CD4-positive, alpha-beta T cell treated with Interleukin-10 for 1 hour (primary cell): ENCODE measurements around the gene FAM120A.

Experiments used
- DNase-seq: peaks from one replicate; pipeline ENCODE4 v3.0.0-alpha.2; 2020

FAM120A gene

GRCh38 chr9:93451849-93452709, 594 bp downstream of the FAM120A start:
- peak; percentile 38 for DNase-seq

DNA sequence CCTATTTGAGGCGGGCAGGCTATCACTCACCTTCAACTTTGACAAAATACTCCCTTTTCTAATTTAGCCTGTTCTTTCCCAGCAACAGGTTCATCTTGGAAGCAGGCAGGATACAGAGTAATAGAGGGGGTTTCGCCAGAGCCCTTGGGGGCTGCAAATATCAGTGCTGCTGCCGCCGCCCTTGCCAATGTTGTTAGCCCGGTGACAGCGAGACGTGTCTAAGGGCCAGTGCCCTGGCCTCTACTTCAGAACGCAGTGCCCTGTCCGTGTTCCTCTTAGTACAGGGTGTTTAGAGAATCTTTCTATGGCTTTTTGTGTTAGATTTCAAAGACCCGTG, 1.2 kb downstream of the FAM120A start:
- DNase-seq = no peak

DNA sequence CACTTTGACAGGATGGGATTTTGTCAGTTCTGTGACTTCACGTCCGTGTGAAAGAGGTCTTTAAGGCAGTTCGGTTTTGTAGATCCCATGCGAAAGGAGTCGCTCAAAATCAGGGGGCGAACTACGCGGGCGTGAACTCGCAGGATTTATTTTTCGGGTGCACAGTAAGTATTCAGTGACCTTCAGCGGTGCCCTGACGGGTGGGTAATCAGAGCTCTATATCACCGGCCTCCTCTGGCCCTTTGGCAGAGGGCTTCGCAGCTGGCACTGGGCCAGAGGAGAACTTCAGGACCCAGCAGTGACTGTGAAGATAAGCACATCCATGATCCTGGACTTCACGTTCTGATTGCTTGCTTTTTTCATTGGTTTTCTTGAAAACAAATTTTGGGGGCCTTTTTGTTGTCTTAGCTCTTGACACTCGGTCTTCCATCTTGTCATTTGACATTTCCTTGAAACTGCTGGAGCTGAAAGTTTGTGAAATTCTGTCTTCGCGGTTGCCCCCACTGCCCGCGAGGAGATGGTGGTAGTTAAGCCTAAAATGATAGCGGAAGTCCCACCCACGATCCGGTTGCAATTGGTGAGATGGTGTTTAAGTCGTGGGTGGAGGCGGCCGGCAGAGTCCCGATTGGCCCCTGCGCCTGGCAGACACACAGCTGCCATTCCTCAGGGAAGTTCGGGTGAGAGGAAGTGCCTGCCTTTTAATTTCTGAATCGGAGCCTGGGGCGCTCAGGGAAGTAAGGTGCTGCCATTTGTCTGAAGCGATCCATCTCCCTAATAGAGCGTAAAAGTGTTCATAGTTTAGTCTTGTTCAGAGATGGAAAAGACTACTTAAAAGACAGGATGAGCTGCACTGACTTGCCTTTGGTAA, 1.8 kb downstream of the FAM120A start, which contains the start of gene FAM120AOS:
FAM120AOS (minus strand) TSS at position 535 of the 868 bp plus-strand sequence. CDS start 872 bp downstream, outside the sequence.
- peak; percentile 86 for DNase-seq

DNA sequence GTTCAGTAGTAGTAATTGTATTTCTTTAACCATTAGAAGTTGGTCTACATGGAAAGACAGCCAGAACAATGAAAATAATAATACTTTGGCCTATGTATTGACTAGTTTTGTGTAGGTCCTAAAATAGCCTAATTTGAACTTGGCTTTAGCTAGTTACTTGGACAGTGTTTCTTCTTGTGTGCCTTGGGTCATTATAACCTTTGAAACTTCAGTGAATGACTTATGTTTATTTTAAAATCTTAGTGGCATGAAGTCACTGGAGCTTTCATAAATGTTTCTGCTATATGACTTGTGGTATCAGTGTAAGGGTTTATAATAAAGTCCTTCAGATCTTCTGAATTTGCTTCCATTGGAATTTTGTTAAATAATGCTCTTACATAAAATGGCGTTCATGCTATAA, 4.5 kb downstream of the FAM120A start:
- no peak for DNase-seq

- peak; percentile 23 for DNase-seq
Measured at GRCh38 chr9:93456504-93456903, 5.0 kb downstream of the FAM120A start.

DNA sequence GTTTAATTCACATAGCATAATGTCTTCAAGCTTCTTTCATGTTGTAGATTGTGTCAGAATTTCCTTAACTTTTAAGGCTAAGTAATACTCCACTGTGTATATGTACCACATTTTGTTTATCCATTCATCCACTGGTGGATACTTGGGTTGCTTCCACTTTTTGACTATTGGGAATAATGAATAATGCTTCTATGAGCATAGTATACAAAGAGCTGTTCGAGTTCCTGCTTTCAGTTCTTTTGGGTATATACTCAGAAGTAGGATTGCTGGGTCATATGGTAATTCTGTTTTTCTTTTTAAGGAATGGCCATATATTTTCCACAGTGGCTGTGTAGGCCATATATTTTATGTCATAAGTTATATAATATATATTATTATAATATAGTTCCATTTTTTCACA, 5.5 kb downstream of the FAM120A start:
- DNase-seq = no peak

- no peak for DNase-seq
Measured at GRCh38 chr9:93458712-93459111, 7.2 kb downstream of the FAM120A start.

DNA sequence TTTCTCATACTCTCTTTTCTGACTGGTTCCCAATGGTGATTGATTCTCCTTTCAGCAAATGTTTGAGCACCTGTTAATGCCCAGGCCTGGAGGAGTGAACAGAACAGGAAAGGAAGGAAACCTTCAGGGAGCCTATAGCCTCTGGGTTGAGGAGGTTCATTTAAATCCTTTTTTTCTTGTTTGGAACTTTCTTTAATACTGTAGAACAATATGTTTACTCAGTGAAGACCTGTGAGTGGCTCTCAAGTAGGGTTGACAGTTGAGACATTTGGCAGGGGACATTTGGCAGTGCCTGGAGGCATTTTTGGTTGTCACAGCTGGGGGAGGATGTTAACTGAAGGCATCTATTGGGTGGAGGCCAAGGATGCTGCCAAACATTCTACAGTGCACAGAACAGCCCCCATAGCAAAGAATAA, 8.0 kb downstream of the FAM120A start:
- DNase-seq = no peak

DNA sequence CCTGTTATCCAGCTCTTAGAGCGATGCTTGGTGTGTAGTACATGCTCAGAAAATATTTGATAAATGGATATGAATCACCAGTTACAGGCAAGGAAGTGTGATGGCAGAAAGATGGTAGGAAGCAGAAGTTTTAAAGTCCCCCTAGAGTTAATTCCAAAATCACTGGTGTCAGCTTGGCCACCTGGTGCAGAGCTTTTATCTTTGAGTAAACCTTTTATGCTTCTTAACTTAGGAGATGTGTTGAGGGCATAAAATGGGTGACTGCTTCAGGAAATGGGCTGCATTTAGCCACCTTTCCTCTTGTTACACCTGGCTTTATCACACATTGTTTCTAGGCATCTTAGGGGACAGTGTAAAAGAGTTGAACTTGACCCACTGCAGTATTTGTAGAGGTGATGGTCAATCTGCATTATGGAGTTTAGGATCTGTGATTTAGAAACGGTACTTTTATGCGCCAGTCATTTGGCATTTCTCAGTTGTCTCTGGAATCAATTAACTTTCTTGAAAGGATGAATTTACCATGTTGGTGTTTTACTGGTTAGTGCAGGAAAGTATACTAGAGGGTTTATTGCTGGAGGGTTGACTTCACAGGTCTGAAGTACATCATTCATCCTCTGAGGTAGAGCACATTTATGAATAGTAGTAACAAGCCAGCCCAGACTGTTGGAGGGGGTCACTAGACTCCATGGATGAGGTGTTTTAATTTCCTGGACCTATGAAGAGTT, 9.4 kb downstream of the FAM120A start:
- DNase-seq = no peak

- no peak for DNase-seq
Measured at GRCh38 chr9:93461414-93461743, 9.9 kb downstream of the FAM120A start.

DNA sequence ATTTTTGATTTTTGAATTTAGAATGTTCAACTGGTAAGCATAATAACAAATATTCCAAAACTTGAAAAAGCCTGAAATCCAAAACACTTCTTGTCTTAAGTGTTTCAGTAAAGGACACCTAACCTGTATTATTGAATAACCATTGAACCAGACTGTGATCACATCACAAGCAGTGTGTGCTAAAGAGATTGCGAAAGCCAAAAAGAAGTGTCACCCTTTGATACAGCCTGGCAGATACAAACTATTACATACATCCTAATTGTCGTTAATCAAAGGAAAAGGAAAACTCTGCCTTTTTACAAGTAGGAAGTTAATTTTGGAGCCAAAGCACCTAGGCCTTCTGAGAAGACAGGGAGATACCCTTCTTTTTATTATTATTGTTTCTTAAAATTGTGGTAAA, 10.3 kb downstream of the FAM120A start:
- no peak for DNase-seq

DNA sequence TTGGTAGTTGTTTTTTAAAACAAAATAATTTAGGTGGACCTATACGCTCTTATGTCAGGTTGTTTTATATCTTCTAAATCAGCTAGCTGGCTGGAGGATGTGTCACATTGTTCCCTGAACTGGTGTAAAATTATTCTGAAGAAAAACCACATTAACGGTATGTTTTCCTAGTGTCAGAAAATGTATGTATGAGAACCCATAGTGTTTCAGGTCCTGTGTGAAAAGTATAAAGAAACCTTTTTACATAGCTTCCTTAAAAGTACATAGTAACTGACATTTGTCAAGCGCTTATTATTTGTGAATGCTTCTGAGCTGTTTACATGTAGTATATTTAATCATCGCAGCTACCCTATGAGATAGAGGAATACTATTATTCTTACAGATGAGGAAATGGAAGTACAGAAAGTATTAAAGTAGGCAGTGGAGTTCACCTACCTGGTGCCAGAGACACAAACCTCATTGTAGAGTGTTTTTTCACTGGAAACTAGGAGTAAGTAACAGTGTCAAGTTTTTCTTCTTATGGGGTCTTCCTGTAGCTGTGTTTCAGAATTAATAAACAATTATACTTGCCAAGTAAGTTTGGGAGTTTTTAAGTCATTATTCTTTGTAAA, 12.3 kb downstream of the FAM120A start:
- no peak for DNase-seq

GRCh38 chr9:93464395-93464794, 12.9 kb downstream of the FAM120A start:
- DNase-seq = no peak

DNA sequence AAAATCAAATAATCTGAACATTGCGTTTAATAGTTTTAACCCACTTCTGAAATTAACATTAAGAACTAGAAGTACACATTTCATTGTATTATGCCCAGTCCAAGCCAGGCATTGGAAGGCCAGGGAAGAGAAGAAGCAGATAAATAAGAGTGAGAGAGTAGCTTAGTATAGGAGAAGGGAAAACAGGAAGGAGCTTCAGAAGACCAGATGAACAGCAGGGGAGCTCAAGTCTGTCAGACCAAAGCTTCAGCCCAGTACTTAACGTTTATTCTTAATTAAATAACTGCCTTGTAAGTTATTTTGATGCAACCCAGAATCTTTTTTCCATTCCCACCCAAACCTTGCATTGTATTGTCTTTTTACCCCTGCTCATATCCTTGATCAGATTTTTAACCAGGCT, 13.4 kb downstream of the FAM120A start:
- DNase-seq = no peak

- no peak for DNase-seq
Measured at GRCh38 chr9:93465855-93466254, 14.4 kb downstream of the FAM120A start.

DNA sequence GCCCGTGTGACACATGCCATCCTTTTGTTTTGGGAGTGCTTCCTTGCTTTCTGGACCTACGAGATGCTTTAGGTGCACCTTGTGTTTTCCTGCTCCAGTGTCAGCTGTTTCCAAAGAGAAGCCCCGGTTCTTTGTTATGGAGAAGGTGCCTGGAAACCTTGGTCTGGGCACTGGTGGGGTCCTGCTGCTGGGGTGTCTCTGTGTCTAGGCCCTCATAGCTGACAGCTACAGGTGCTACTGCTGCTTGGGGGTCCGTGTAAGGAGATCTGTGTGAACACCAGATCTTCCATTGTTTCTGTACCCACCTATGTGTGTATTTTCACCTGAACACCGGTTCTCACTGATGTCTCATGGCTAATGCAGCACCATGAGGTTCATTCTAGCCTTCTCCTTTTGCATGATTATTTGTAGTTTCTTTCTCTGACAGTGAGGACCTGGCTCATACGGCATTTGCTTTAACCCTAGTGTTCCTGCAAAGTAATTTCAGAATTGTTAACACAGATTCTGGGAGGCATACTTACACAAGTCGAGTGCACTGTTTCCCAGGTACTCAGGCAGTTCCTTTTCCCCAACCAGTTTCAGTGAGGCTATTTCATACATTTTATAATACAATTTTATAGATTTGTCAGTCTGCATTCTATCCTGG, 15.1 kb downstream of the FAM120A start:
- DNase-seq = no peak

DNA sequence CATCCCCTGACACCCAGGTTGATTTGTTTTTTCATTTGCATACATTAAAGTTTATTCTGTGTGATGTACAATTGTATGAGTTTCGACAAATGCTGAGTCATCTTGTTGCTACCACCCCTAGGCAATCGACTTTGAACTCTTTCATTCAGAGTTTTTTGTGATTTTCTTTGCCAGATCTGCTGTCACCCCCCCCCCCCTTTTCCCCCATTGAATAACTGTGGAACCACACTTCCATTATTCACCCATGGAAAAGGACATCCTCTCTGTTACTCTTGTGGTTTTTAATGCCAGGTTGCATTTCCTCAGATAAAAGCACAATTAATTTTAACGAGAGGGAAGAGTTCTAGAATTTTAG, 15.6 kb downstream of the FAM120A start:
- DNase-seq = no peak

DNA sequence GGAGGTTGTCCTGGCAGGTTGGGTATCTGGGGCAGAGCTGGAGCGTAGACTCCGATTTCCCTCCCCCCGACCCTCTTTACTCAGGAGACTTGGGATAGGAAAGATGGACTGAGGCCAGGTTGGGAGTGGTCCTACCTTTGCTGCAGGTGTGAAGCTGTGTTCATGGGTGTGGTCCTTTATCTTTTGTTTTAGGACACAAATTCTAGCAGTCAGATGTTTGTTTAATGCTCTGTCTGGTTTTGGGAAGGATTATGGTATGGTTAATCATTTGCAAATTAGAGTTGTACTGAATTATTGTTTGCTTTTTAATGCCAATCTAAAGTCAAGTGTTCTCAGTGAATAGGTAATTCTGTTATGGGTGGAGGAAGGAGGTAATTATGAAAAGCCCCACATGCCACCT, 16.0 kb downstream of the FAM120A start:
- no peak for DNase-seq

DNA sequence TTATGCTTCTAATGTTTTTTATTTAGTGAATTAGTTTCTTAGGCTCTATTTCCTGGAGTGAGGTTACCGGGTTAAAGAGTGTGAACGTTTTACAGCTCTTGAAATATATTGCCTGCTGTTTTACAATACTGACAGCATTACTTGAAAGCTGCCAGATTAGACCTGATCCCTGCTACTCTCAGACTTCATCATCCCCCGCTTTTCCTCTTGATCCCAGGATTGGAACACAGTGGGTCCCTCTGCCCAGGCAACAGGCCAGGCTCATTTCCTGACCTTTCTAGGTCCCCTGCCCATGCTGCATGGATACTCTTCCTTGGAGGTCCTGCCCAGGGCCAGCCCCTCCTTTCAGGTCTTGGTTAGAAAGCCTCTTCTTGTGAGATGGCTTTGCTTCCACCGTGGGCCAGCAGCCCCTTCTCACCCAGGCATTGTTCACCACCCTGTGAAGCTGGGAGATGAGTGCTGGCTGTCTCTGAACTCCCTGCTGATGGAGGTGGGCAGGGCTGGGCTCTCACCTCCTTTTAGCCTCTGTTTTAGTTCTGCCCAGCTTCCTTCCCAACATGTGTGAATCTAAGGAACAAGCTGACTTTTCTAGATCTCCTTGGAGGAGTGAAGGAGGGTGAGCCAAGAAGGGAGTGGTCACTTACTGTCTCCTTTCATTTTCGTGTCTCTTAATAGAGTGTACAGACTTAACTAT, 17.4 kb downstream of the FAM120A start:
- DNase-seq = no peak

DNA sequence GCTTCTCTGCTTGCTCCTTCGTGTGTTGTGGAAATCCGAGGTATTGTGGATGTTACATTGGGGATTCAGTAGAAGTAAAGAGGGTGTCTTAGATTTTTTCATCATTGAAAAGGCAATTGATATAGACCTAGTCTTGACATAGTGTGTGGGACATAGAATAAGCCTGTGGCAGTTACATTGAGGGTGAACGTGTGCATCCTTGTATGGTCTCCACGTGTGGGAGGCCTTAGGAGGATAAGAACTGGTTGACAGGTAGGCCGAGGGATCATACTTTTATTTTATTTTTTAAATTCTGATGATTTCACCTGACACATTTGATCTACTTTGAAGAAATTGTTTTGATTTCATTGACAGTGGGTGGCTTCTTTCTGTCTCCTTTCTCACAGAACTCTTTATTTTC, 18.9 kb downstream of the FAM120A start:
- no peak for DNase-seq

DNA sequence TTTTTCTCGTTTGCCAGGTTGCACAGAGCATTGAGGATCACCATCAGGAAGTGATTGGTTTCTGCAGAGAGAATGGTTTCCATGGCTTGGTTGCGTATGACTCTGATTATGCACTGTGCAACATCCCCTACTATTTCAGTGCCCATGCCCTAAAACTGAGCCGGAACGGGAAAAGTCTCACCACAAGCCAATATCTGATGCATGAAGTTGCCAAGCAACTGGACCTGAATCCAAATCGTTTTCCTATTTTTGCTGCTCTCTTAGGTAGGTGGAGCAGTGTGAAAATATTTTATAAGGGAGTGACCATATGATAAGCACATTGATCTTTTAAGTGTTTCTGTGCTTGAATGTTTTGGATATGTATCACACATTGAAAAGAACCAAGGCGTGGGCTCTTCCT, 19.6 kb downstream of the FAM120A start:
- no peak for DNase-seq

DNA sequence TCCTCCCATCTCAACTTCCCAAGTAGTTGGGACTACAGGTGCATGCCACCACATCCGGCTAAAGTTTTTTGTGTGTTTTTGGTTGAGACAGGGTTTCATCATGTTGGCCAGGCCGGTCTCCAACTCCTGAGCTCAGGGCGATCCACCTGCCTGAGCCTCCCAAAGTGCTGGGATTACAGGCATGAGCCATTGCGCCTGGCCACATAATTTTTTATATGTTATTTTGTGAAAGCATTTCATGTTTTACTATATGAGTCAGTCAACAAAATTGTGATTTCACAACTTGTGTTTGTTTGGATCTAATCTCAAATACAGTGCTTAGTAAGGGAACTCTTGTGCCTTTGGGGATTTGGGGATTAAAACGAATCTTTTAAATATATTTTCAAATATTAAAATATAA, 21.9 kb downstream of the FAM120A start:
- DNase-seq = no peak
